Coronary artery (tissue), 2 donors: Measurements from ENCODE around the gene ALDH1L1.

ENCODE experiments used
- DNase-seq: peaks from one replicate; pipeline ENCODE4 v3.0.0-alpha.2; 2017; ENCODE audit warnings: low spot score
- H3K27ac ChIP-seq, 2 donors: fragments of 200-600 bp; sonication (generic); one replicate each; pipeline ENCODE4 v1.5.1; 2016 to 2019
- H3K4me3 ChIP-seq: fragments of 200-600 bp; sonication (generic); 2 replicates; pipeline ENCODE4 v1.5.1; 2016; ENCODE audit warnings: mild to moderate bottlenecking, moderate library complexity
- TF ChIP-seq, protein P1 (sequence below): fragments of 200-600 bp; sonication (generic); IDR thresholded peaks from one replicate; pipeline ENCODE4 v1.5.1; 2019; ENCODE audit warnings: antibody characterized with exemption

Gene ALDH1L1

GRCh38 chr3:126160243-126161210, 19.9 kb downstream of the ALDH1L1 start:
- TF ChIP-seq, protein P1, sequence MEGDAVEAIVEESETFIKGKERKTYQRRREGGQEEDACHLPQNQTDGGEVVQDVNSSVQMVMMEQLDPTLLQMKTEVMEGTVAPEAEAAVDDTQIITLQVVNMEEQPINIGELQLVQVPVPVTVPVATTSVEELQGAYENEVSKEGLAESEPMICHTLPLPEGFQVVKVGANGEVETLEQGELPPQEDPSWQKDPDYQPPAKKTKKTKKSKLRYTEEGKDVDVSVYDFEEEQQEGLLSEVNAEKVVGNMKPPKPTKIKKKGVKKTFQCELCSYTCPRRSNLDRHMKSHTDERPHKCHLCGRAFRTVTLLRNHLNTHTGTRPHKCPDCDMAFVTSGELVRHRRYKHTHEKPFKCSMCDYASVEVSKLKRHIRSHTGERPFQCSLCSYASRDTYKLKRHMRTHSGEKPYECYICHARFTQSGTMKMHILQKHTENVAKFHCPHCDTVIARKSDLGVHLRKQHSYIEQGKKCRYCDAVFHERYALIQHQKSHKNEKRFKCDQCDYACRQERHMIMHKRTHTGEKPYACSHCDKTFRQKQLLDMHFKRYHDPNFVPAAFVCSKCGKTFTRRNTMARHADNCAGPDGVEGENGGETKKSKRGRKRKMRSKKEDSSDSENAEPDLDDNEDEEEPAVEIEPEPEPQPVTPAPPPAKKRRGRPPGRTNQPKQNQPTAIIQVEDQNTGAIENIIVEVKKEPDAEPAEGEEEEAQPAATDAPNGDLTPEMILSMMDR, result no peak
- DNase-seq, result no peak
- Histone ChIP-seq H3K27ac (no peak overlapping the region), H3K4me3 (no peak overlapping the region)

- no peak for DNase-seq
- no peak overlapping the region for H3K4me3 ChIP-seq
- TF ChIP-seq, protein P1, result no peak
- H3K27ac ChIP-seq, result no peak overlapping the region
Observed at GRCh38 chr3:126159476-126159875, 20.9 kb downstream of the ALDH1L1 start.

GRCh38 chr3:126158912-126159454, 21.4 kb downstream of the ALDH1L1 start:
- no peak overlapping the region for H3K27ac ChIP-seq
- H3K4me3 ChIP-seq, result no peak overlapping the region
- TF ChIP-seq, protein P1, result no peak
- no peak for DNase-seq

GRCh38 chr3:126158016-126158911, 22.1 kb downstream of the ALDH1L1 start:
- DNase-seq, result no peak

DNA sequence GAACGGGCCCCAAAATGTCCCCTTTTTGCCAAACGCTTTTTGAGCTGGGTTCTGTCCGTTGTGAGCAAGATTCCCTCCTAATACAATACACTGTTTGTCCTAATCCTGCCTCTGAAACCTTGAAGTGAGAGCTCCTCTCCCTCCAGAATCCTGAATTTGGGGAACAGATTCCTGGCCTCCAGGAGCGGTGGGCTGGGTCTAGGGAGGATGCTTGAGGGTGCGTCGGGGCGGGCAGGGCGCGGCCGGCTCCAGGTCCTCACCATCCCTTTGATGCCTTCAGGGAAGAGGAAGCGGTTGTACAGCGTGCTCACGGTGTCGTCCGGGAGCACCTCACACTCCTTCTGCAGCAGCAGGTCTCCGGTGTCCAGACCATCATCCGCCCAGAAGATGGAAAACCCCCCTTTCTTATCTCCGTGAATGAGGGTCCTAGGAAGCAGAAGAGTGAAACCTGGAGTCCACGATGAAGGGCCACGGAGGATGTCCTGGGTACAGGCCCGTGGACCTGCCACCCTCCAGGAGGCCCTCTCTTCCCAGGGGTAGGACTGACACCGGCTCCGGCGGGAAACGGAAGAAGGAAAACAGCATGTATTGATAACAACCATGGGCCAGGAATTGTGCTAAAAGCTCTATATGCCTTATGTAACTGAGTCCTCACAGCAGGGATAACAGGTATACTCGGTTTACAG, 23.2 kb downstream of the ALDH1L1 start:
- no peak for DNase-seq
- Histone ChIP-seq H3K4me3 (no peak overlapping the region), H3K27ac (no peak overlapping the region)
- TF ChIP-seq, protein P1, result no peak

More at GRCh38 chr3:126158016-126158911, 22.1 kb downstream of the ALDH1L1 start:
- no peak overlapping the region for H3K27ac ChIP-seq
- TF ChIP-seq, protein P1, result no peak
- H3K4me3 ChIP-seq, result no peak overlapping the region

- no peak for DNase-seq
- H3K27ac ChIP-seq, result no peak overlapping the region
- no peak overlapping the region for H3K4me3 ChIP-seq
- TF ChIP-seq, protein P1, result no peak
Observed at GRCh38 chr3:126156468-126156867, 23.9 kb downstream of the ALDH1L1 start.
